ENCODE results near the gene RABIF. TPM values are rescaled to one million over a fixed set of nuclear protein-coding genes. Genes with fewer than 3 reads are reported as not detected.

RABIF gene
- total and polyA plus RNA-seq, 2 donors from 2014 or later, result 8.7 to 9.4 TPM

DNA sequence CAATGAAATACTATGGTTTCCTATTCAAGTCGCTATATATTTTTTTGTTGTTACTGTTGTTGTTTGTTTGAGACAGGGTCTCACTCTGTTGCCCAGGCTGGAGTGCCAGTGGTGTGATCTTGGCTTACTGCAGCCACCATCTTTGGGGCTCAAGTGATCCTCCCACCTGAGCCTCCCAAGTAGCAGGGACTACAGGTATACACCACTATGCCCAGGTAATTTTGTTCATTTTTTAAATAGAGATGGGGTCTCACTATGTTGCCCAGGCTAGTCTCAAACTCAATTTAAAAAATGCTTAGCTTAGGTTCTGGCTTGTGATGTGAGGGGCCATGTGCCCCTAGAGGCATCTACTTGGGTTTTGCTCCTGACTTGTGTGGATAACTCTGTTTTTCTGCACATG is 9.8 kb downstream of the RABIF start:
- Histone ChIP-seq H3K27ac (ENCODE audit: low read depth in 2 of 2, low read length in 2 of 2) (no peak overlapping the region), H3K27me3 (ENCODE audit: control insufficient read depth, insufficient read depth, low read length) (no peaks in the 10 kb centered on the region), H3K4me3 (ENCODE audit: low read length in 3 of 3) (no peak overlapping the region), H3K4me1 (ENCODE audit: control insufficient read depth in 2 of 3, insufficient read depth in 2 of 3, low read depth in 1 of 3, low read length in 3 of 3) (no peaks in the 10 kb centered on the region), H3K36me3 (ENCODE audit: control insufficient read depth in 2 of 3, insufficient read depth in 3 of 3, low read length in 3 of 3) (peaks cover 2 to 11% (median 4%) of the 10 kb centered on the region in 3 donors), H3K9me3 (ENCODE audit: control insufficient read depth in 2 of 3, insufficient read depth in 1 of 3, low read length in 3 of 3) (no peaks in the 10 kb centered on the region), H3K9ac (ENCODE audit: low read length in 3 of 3) (no peak overlapping the region)
- no peak for FAIRE-seq
- no peak for DNase-seq
- no peak for TF ChIP-seq CTCF (IDR thresholded peaks at IDR 0.05; ENCODE audit: borderline replicate concordance, extremely low read depth, insufficient read depth)
- intact Hi-C loops (cut with DNase I), result no loop called here

GRCh38 chr1:202873026-202873425 is 15.9 kb downstream of the RABIF start:
- Histone ChIP-seq H3K27me3 (ENCODE audit: control insufficient read depth, insufficient read depth, low read length) (no peaks in the 10 kb centered on the region), H3K27ac (ENCODE audit: low read depth in 2 of 2, low read length in 2 of 2) (no peak overlapping the region), H3K9me3 (ENCODE audit: control insufficient read depth in 2 of 3, insufficient read depth in 1 of 3, low read length in 3 of 3) (no peaks in the 10 kb centered on the region), H3K36me3 (ENCODE audit: control insufficient read depth in 2 of 3, insufficient read depth in 3 of 3, low read length in 3 of 3) (peaks cover 0 to 3% (median 0%) of the 10 kb centered on the region in 3 donors), H3K9ac (ENCODE audit: low read length in 3 of 3) (no peak overlapping the region), H3K4me3 (ENCODE audit: low read length in 3 of 3) (no peak overlapping the region), H3K4me1 (ENCODE audit: control insufficient read depth in 2 of 3, insufficient read depth in 2 of 3, low read depth in 1 of 3, low read length in 3 of 3) (no peaks in the 10 kb centered on the region)
- no peak for FAIRE-seq
- DNase-seq, result no peak
- intact Hi-C loops (cut with DNase I), result no loop called here
- no peak for TF ChIP-seq CTCF (IDR thresholded peaks at IDR 0.05; ENCODE audit: borderline replicate concordance, extremely low read depth, insufficient read depth)

GRCh38 chr1:202871367-202871766 is 17.6 kb downstream of the RABIF start:
- TF ChIP-seq CTCF (IDR thresholded peaks at IDR 0.05; ENCODE audit: borderline replicate concordance, extremely low read depth, insufficient read depth), result no peak
- intact Hi-C loops (cut with DNase I), result no loop called here
- peaks cover 0 to 3% (median 0%) of the 10 kb centered on the region in 3 donors for H3K36me3 ChIP-seq (ENCODE audit: control insufficient read depth in 2 of 3, insufficient read depth in 3 of 3, low read length in 3 of 3)
- no peak overlapping the region for H3K27ac ChIP-seq (ENCODE audit: low read depth in 2 of 2, low read length in 2 of 2)
- H3K9me3 ChIP-seq (ENCODE audit: control insufficient read depth in 2 of 3, insufficient read depth in 1 of 3, low read length in 3 of 3), result no peaks in the 10 kb centered on the region
- H3K27me3 ChIP-seq (ENCODE audit: control insufficient read depth, insufficient read depth, low read length), result no peaks in the 10 kb centered on the region
- FAIRE-seq, result no peak
- no peak for DNase-seq
- no peaks in the 10 kb centered on the region for H3K4me1 ChIP-seq (ENCODE audit: control insufficient read depth in 2 of 3, insufficient read depth in 2 of 3, low read depth in 1 of 3, low read length in 3 of 3)
- no peak overlapping the region for H3K9ac ChIP-seq (ENCODE audit: low read length in 3 of 3)
- no peak overlapping the region for H3K4me3 ChIP-seq (ENCODE audit: low read length in 3 of 3)
